Mammary epithelial cell (primary cell): ENCODE data around the gene SHANK1.

ENCODE experiments used
- CTCF ChIP-seq, 2 donors: IDR thresholded peaks in 1 of 2; conservative IDR thresholded peaks in 1 of 2; 2 replicates each; pipeline ENCODE4 v1.5.1; 2011 to 2012; ENCODE audit warnings: inconsistent platforms in 2 of 2, low read length in 2 of 2, mild to moderate bottlenecking in 2 of 2, control low read depth in 1 of 2, low read depth in 1 of 2; ENCODE audit not compliant: insufficient read depth in 1 of 2; ENCODE audit errors: extremely low read depth in 1 of 2
- EZH2 ChIP-seq: IDR thresholded peaks from 2 replicates; pipeline ENCODE4 v1.6.1; 2012; ENCODE audit warnings: low read length, inconsistent platforms, borderline replicate concordance

GRCh38 chr19:50723735-50724521, 4.3 kb upstream of the SHANK1 start:
- TF ChIP-seq CTCF (conservative IDR thresholded peaks at IDR 0.05 in 1 of 2, IDR thresholded peaks at IDR 0.05 in 1 of 2; ENCODE audit: extremely low read depth in 1 of 2, insufficient read depth in 1 of 2, low read depth in 1 of 2, low read length in 2 of 2) (no peak), EZH2 (no peak)
